ENCODE results near the gene ADGRE1. TPM values are rescaled to one million over a fixed set of nuclear protein-coding genes. Genes with fewer than 3 reads are reported as not detected.

Gene ADGRE1
- total RNA-seq = under 1 TPM; 0.44 to 0.54 TPM

- Mint-ChIP-seq H3K27ac (no peak within 1 kb of the TSS), H3K4me3 (no peak within 1 kb of the TSS), H3K27me3 (no peaks in the 10 kb centered on the region), H3K9me3 (ENCODE audit: low read depth) (peaks cover 5% of the 10 kb centered on the region), H3K36me3 (peaks cover 8% of the 10 kb centered on the region), H3K4me1 (peaks cover 32% of the 10 kb centered on the region)
- CTCF ChIA-PET = no interaction called here
- DNase-seq (no peak), ATAC-seq (no peak)
Observed at GRCh38 chr19:6887316-6887715, at the start of gene ADGRE1. ADGRE1 (plus strand) TSS chr19:6887579; CDS start chr19:6887609, 30 bp downstream.

GRCh38 chr19:6838062-6838655, 49.2 kb upstream of the ADGRE1 start:
- DNase-seq = no peak

DNA sequence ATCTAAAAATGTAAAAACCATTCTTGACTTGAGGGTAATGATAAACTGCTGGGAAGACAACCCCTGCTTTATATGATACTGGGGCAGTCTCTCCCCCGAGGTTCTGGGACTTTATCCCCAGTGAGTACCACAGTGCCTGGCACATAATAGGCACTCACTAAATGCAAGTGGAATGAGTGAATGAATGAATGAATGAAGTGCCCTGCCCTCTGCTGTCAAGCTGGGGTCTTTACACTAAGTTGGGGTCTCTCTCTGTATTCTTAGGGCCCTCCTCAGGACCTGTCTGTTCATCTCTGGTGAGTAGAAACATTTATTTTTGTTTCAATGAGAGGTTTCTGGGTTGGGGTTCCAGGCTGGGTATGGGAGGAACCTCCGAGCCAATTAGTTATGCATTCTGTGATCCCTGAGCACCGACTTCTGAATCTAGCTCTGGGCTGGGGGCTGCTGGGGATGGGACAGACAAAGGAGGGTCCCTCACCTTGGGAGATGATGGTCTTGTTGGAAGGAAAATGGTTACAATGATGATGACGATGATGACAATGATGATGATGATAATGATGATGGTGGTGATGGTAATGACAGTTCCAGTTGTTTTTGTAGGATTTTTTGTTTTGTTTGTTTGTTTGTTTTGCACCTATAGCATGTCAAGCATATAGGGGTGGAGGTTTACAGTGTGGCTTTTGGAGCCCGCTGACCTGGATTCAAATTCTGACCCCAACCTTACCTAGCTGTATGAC, 44.3 kb upstream of the ADGRE1 start:
- peaks cover 23% of the 10 kb centered on the region for H3K36me3 Mint-ChIP-seq
- H3K9me3 Mint-ChIP-seq (ENCODE audit: low read depth) = no peaks in the 10 kb centered on the region
- no peak overlapping the region for H3K4me3 Mint-ChIP-seq
- H3K4me1 Mint-ChIP-seq = peaks cover 3% of the 10 kb centered on the region
- no peak for DNase-seq
- no peaks in the 10 kb centered on the region for H3K27me3 Mint-ChIP-seq
- ATAC-seq = no peak
- CTCF ChIA-PET = interaction anchor here (0.7 to 1.7 kb wide), 2 partner anchors 21 to 82 kb away, joined by 3 to 8 read pairs; no protein-coding TSS in a partner anchor
- peak overlapping the region; percentile 3 for H3K27ac Mint-ChIP-seq

More at GRCh38 chr19:6838062-6838655, 49.2 kb upstream of the ADGRE1 start:
- no peak for ATAC-seq
- Mint-ChIP-seq H3K4me3 (no peak overlapping the region), H3K27ac (peak overlapping the region; percentile 1), H3K36me3 (peaks cover 49% of the 10 kb centered on the region), H3K9me3 (ENCODE audit: low read depth) (no peaks in the 10 kb centered on the region), H3K27me3 (no peaks in the 10 kb centered on the region), H3K4me1 (peaks cover 17% of the 10 kb centered on the region)
- CTCF ChIA-PET = no interaction called here

GRCh38 chr19:6847828-6848200, 39.6 kb upstream of the ADGRE1 start:
- DNase-seq = no peak
- Mint-ChIP-seq H3K27me3 (no peaks in the 10 kb centered on the region), H3K27ac (no peak overlapping the region), H3K4me1 (peaks cover 2% of the 10 kb centered on the region), H3K9me3 (ENCODE audit: low read depth) (no peaks in the 10 kb centered on the region), H3K4me3 (no peak overlapping the region), H3K36me3 (peaks cover 34% of the 10 kb centered on the region)
- ATAC-seq = no peak
- CTCF ChIA-PET = interaction anchor here (0.8 kb wide), 1 partner anchor 13 kb away, joined by 3 read pairs; no protein-coding TSS in a partner anchor

DNA sequence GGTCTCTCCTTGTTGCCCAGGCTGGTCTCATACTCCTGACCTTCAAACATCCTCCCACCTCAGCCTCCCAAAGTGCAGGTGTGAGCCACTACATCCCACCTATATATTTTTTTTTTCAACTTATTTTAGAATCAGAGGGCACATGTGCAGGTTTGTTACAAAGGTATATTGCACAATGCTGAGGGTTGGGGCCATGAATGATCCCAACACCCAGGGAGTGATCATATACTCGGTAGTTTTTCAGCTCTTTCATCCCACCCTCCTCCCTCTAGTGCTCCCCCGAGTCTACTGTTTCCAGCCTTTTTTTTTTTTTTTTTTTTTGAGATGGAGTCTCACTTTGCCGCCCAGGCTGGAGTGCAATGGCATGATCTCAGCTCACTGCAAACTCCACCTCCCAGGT, 38.4 kb upstream of the ADGRE1 start:
- Mint-ChIP-seq H3K27ac (no peak overlapping the region), H3K27me3 (no peaks in the 10 kb centered on the region), H3K9me3 (ENCODE audit: low read depth) (no peaks in the 10 kb centered on the region), H3K36me3 (peaks cover 35% of the 10 kb centered on the region), H3K4me1 (peaks cover 2% of the 10 kb centered on the region), H3K4me3 (no peak overlapping the region)
- CTCF ChIA-PET = no interaction called here
- ATAC-seq (no peak), DNase-seq (no peak)

DNA sequence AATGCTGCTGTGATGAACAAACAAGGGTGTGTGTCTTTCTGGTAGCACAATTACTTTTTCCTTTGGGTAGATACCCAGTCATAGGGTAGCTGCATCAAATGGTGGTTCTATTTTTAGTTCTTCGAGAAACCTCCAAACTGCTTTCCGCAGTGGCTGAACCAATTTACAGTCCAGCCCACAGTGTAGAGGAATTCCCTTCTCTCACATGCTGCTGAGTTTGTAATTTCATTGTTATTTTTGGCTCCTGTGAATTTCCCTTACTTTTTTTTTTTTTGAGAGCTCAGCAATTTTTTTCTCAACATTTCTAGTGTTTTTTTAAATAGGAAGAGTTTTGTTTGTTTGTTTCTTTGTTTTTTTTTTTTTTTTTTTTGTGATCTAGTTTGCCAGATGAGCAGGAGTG, 37.5 kb upstream of the ADGRE1 start:
- CTCF ChIA-PET = interaction anchor here (0.6 to 0.9 kb wide), 3 partner anchors 13 to 632 kb away, joined by 3 to 5 read pairs (median 3); no protein-coding TSS in a partner anchor
- Mint-ChIP-seq H3K4me1 (peaks cover 2% of the 10 kb centered on the region), H3K9me3 (ENCODE audit: low read depth) (no peaks in the 10 kb centered on the region), H3K4me3 (no peak overlapping the region), H3K27ac (no peak overlapping the region), H3K36me3 (peaks cover 36% of the 10 kb centered on the region), H3K27me3 (no peaks in the 10 kb centered on the region)
- ATAC-seq (no peak), DNase-seq (no peak)

GRCh38 chr19:6851359-6851758, 36.0 kb upstream of the ADGRE1 start:
- CTCF ChIA-PET = interaction anchor here (0.9 to 1.6 kb wide), 4 partner anchors 56 to 335 kb away, joined by 3 to 4 read pairs (median 3); no protein-coding TSS in a partner anchor
- H3K4me1 Mint-ChIP-seq = peaks cover 2% of the 10 kb centered on the region

DNA sequence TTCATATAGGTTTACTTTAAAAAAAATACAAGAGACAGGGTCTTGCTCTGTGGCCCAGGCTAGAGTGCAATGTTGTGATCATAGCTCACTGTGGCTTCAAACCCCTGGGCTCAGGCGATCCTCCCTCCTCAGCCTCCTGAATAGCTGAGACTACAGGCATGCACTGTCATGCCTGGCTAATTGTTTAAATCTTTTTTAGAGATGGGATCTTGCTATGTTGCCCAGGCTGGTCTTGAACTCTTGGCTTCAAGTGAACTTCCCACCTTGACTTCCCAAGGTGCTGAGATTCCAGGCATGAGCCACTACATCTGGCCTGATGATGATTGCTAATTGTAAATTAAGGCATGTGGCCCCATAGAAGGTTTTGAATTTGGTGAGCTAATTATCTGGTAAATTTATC, 35.4 kb upstream of the ADGRE1 start:
- Mint-ChIP-seq H3K27me3 (no peaks in the 10 kb centered on the region), H3K4me3 (no peak overlapping the region), H3K9me3 (ENCODE audit: low read depth) (no peaks in the 10 kb centered on the region), H3K4me1 (peaks cover 2% of the 10 kb centered on the region), H3K27ac (no peak overlapping the region), H3K36me3 (peaks cover 51% of the 10 kb centered on the region)
- CTCF ChIA-PET = interaction anchor here (0.9 to 2.8 kb wide), 4 partner anchors 12 to 335 kb away, joined by 3 to 10 read pairs (median 4); no protein-coding TSS in a partner anchor
- DNase-seq (no peak), ATAC-seq (no peak)

More at GRCh38 chr19:6851359-6851758, 36.0 kb upstream of the ADGRE1 start:
- no peaks in the 10 kb centered on the region for H3K9me3 Mint-ChIP-seq (ENCODE audit: low read depth)
- peaks cover 47% of the 10 kb centered on the region for H3K36me3 Mint-ChIP-seq
- H3K27ac Mint-ChIP-seq = no peak overlapping the region
- ATAC-seq (no peak), DNase-seq (no peak)
- H3K4me3 Mint-ChIP-seq = no peak overlapping the region
- H3K27me3 Mint-ChIP-seq = no peaks in the 10 kb centered on the region

DNA sequence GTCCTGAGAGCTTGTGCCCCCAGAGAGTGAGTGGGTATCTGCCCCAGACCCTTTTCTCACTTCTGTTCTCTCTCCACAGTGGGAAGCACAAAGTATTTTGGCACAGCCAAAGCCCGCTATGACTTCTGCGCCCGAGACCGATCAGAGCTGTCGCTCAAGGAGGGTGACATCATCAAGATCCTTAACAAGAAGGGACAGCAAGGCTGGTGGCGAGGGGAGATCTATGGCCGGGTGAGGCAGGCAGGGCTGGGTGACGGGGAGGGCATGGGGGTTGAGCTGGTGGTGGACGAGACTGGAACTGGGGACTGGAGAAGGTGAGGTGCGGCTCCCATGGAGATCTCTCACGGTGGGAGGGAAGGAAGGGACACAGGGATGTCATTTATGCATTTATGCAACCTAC, 33.5 kb upstream of the ADGRE1 start:
- Mint-ChIP-seq H3K9me3 (ENCODE audit: low read depth) (no peaks in the 10 kb centered on the region), H3K4me3 (no peak overlapping the region), H3K27ac (no peak overlapping the region), H3K4me1 (peaks cover 2% of the 10 kb centered on the region), H3K27me3 (no peaks in the 10 kb centered on the region), H3K36me3 (peaks cover 53% of the 10 kb centered on the region)
- ATAC-seq = no peak
- no peak for DNase-seq
- CTCF ChIA-PET = interaction anchor here (0.6 to 2.8 kb wide), 2 partner anchors 10 to 1136 kb away, joined by 3 to 10 read pairs; no protein-coding TSS in a partner anchor

DNA sequence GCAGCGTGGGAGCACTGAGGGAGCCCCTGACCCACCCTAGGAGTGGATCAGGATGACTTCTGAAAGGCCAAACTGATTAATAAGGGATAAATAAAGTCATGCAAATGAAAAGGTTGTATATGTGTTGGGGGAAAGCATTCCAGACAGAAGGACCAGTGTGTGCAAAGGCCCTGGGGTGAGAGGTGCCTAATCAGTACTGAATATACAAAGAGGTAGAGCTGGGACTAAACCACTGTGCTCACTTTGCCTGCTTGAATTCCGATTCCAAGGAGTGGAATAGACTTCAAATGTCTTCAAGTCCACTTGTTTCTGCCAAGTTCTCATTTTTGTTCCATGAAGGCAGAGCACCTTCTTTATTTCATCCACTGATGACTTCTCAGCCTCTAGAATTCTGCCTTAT, 32.6 kb upstream of the ADGRE1 start:
- DNase-seq = no peak
- ATAC-seq = no peak
- Mint-ChIP-seq H3K27me3 (no peaks in the 10 kb centered on the region), H3K27ac (peak overlapping the region; percentile 42), H3K36me3 (peaks cover 47% of the 10 kb centered on the region), H3K4me1 (peaks cover under 1% of the 10 kb centered on the region), H3K4me3 (no peak overlapping the region), H3K9me3 (ENCODE audit: low read depth) (no peaks in the 10 kb centered on the region)
- CTCF ChIA-PET = interaction anchor here (2.8 kb wide), 1 partner anchor 9 kb away, joined by 10 read pairs; no protein-coding TSS in a partner anchor

GRCh38 chr19:6856749-6857372, 30.5 kb upstream of the ADGRE1 start:
- Mint-ChIP-seq H3K4me3 (no peak overlapping the region), H3K4me1 (peaks cover 2% of the 10 kb centered on the region), H3K9me3 (ENCODE audit: low read depth) (no peaks in the 10 kb centered on the region), H3K27ac (no peak overlapping the region), H3K36me3 (peaks cover 34% of the 10 kb centered on the region), H3K27me3 (no peaks in the 10 kb centered on the region)
- CTCF ChIA-PET = no interaction called here
- DNase-seq (no peak), ATAC-seq (no peak)

DNA sequence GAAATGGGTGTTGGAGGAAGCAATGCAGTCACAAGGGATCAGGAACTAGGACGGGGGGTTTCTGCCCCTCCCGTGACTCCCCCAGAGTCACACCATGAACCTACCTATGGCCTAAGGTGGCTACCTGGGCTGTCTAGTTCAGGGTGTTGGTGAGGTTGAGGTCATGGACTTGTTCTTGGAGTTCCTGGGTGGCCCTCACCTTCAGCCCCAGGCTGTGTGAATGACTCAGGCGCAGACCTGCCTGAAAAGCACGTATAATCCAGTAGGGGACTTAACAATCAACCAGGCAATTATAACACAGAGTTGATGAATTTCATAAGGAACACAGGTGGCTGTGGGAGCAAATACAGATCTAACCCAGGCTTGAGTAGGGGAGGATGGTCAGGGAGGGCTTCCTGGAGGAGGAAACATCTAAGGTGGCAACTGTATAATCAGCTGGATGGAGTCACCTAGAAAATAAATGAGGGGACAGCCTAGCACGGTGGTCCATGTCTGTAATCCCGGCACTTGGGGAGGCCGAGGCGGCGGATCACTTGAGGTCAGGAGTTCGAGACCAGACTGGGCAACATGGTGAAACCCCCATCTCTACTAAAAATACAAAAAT, 25.6 kb upstream of the ADGRE1 start:
- ATAC-seq (no peak), DNase-seq (no peak)
- Mint-ChIP-seq H3K27me3 (no peaks in the 10 kb centered on the region), H3K27ac (peak overlapping the region; percentile 22), H3K4me1 (peaks cover 12% of the 10 kb centered on the region), H3K9me3 (ENCODE audit: low read depth) (no peaks in the 10 kb centered on the region), H3K4me3 (no peak overlapping the region), H3K36me3 (peaks cover 6% of the 10 kb centered on the region)
- CTCF ChIA-PET = interaction anchor here (0.6 to 8.3 kb wide), 14 partner anchors 12 to 344 kb away, joined by 3 to 127 read pairs (median 4); partner anchors contain the start of genes GPR108, TNFSF14 and TRIP10

DNA sequence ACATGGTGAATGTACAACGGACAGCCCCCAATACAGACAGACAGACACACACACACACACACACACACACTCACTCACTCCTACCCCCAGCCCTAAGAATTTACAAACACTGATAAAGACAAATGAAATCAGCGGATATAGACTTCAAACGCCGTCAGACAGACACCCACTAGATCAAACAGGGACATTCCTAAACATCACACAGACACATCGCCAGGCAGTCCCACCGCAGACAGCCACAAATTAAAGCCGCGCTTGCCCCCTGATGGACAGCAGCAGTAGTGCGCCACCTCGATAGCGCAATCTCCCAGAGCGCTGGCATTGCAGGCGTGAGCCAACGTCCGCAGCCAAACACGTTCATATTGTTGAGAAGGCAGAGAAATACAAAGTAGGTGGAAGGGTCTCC, 24.7 kb upstream of the ADGRE1 start:
- DNase-seq (peak; percentile 94), ATAC-seq (peak; percentile 88)
- Mint-ChIP-seq H3K4me1 (peaks cover 12% of the 10 kb centered on the region), H3K9me3 (ENCODE audit: low read depth) (no peaks in the 10 kb centered on the region), H3K27ac (peak overlapping the region; percentile 82), H3K4me3 (peak overlapping the region; percentile 72), H3K27me3 (no peaks in the 10 kb centered on the region), H3K36me3 (no peaks in the 10 kb centered on the region)
- CTCF ChIA-PET = interaction anchor here (0.6 to 8.3 kb wide), 42 partner anchors 9 to 640 kb away, joined by 3 to 127 read pairs (median 5); partner anchors contain the start of genes DENND1C, GPR108, TNFSF14 and TRIP10

All from activated CD8-positive, alpha-beta memory T cell treated with anti-CD3 and anti-CD28 coated beads, Interleukin-2, amount 10 ng/mL, durations not matched to agents 7 days and 5 days (primary cell).